ENCODE data around the gene PFKFB4.

GRCh38 chr3:48532271-48532976, 24.2 kb downstream of the PFKFB4 start:
- no peak for TF ChIP-seq POLR2A (IDR thresholded peaks at IDR 0.05; ENCODE audit: borderline replicate concordance, extremely low read depth, insufficient read depth, insufficient read length)
- no peak for TF ChIP-seq ZFX (IDR thresholded peaks at IDR 0.05)
- no peak for TF ChIP-seq ZBTB33 (IDR thresholded peaks at IDR 0.05; ENCODE audit: extremely low read depth, insufficient replicate concordance, low read length)
- TF ChIP-seq CTCF (IDR thresholded peaks at IDR 0.05 in 2 of 3, conservative IDR thresholded peaks at IDR 0.05 in 1 of 3; ENCODE audit: borderline replicate concordance in 1 of 3, insufficient read depth in 1 of 3, low read depth in 2 of 3, low read length in 2 of 3), result no peak
- no peak for TF ChIP-seq YY1 (IDR thresholded peaks at IDR 0.05; ENCODE audit: extremely low read depth, insufficient replicate concordance, low read depth, low read length)
- TF ChIP-seq EZH2 (IDR thresholded peaks at IDR 0.05), result no peak
- TF ChIP-seq CEBPB (IDR thresholded peaks at IDR 0.05; ENCODE audit: low read depth), result no peak
- TF ChIP-seq POLR2AphosphoS5 (IDR thresholded peaks at IDR 0.05; ENCODE audit: low read depth, low read length), result no peak
- TF ChIP-seq SRF (IDR thresholded peaks at IDR 0.05; ENCODE audit: low read depth), result no peak
- TF ChIP-seq EZH2phosphoT487 (IDR thresholded peaks at IDR 0.05; ENCODE audit: borderline replicate concordance), result no peak
- TF ChIP-seq EGR1 (IDR thresholded peaks at IDR 0.05; ENCODE audit: low read depth), result no peak
- no peak for TF ChIP-seq SIN3A (IDR thresholded peaks at IDR 0.05; ENCODE audit: low read depth)
- TF ChIP-seq ELF1 (IDR thresholded peaks at IDR 0.05; ENCODE audit: borderline replicate concordance, low read depth), result no peak
- no peak for TF ChIP-seq ZNF274 (IDR thresholded peaks at IDR 0.05; ENCODE audit: low read depth, low read length)
